NOMO-1 treated with dmso at 0.1 percent for 144 hours (cell line): ENCODE measurements around the gene CAB39.

Experiments used
- DNase-seq: peaks from one replicate; lab custom pipeline; 2025; ENCODE audit not compliant: unreplicated experiment; lab: John Stamatoyannopoulos, UW

Gene CAB39

GRCh38 chr2:230781130-230781797 lies 68.6 kb downstream of the CAB39 start:
- no peak for DNase-seq

- no peak for DNase-seq
Observed at GRCh38 chr2:230783101-230783500, 70.5 kb downstream of the CAB39 start.

- no peak for DNase-seq
Observed at GRCh38 chr2:230784795-230785194, 72.2 kb downstream of the CAB39 start.

- DNase-seq, result no peak
Observed at GRCh38 chr2:230785346-230785745, 72.7 kb downstream of the CAB39 start.

GRCh38 chr2:230787101-230787500 lies 74.5 kb downstream of the CAB39 start:
- DNase-seq, result no peak

- no peak for DNase-seq
Observed at GRCh38 chr2:230788554-230789175, 76.0 kb downstream of the CAB39 start.

GRCh38 chr2:230790981-230791380 lies 78.3 kb downstream of the CAB39 start:
- no peak for DNase-seq

GRCh38 chr2:230793572-230794359 lies 81.1 kb downstream of the CAB39 start:
- peak; percentile 93 for DNase-seq

- no peak for DNase-seq
Observed at GRCh38 chr2:230794497-230794896, 81.9 kb downstream of the CAB39 start.

- DNase-seq, result no peak
Observed at GRCh38 chr2:230795856-230796255, 83.2 kb downstream of the CAB39 start.

- DNase-seq, result no peak
Observed at GRCh38 chr2:230796280-230796862, 83.7 kb downstream of the CAB39 start.

- DNase-seq, result peak; percentile 66
Observed at GRCh38 chr2:230797515-230798495, 85.2 kb downstream of the CAB39 start.

- DNase-seq, result peak; percentile 46
Observed at GRCh38 chr2:230798769-230799399, 86.2 kb downstream of the CAB39 start.

GRCh38 chr2:230805353-230806017 lies 92.8 kb downstream of the CAB39 start:
- no peak for DNase-seq

GRCh38 chr2:230807729-230808128 lies 95.1 kb downstream of the CAB39 start:
- no peak for DNase-seq

- DNase-seq, result no peak
Observed at GRCh38 chr2:230809015-230809414, 96.4 kb downstream of the CAB39 start.

GRCh38 chr2:230809677-230810251 lies 97.1 kb downstream of the CAB39 start:
- DNase-seq, result no peak

- DNase-seq, result no peak
Observed at GRCh38 chr2:230811508-230811907, 98.9 kb downstream of the CAB39 start.

GRCh38 chr2:230812033-230812432 lies 99.4 kb downstream of the CAB39 start:
- no peak for DNase-seq
